Activated T-cell treated with anti-CD3 and anti-CD28 coated beads, Interleukin-2, amount 50 U/mL, for 1 hour (primary cell): ENCODE results near the gene TMEM178B.
"Not testable (repeated sequence)": the region's sequence is repeated elsewhere in the genome, so short reads cannot be mapped to it uniquely, and the experiment has no call there.

Experiments used
- DNase-seq: peaks from one replicate; pipeline ENCODE4 v3.0.0-alpha.2; 2020

The TMEM178B gene

GRCh38 chr7:141185369-141185967 is 111.6 kb downstream of the TMEM178B start:
- DNase-seq = no peak

DNA sequence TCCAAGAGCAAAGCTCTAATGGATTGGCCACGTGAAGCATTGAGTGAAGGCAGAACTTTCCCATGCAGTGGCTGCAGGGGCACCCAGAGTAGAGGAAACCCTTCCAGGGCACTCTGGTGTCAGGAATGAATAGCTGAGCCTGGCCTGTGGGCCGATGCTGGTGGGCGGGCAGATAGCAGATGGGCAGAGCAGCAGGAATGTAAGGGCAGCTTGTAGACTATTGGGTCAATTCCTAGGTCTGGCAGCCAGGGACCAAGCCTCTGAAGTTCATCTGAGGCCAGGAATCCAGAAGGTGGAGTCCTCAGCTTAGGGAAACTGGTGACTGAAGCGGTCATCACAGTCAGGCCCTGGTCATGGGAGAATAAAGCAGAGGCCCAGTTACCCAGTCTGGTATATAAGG is 115.4 kb downstream of the TMEM178B start:
- no peak for DNase-seq

GRCh38 chr7:141190495-141190894 is 116.6 kb downstream of the TMEM178B start:
- no peak for DNase-seq

DNA sequence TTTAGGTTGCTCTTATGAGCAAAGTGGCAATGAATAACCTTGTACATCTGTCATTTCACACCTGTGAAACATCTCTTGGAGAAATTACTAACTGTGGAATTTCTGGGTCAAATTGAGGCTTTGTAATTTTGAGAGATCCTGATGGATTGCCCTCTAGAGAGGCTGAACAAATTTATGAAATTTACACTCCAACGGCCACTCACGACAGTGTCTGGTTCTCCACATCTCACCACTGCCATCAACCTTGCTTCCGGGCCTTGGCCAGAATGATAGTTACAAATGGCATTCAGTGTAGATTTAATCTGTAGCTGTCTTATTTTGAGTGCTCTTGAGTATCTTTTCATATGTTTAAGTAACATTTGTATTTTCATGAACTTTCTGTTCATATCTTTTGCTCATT is 117.4 kb downstream of the TMEM178B start:
- no peak for DNase-seq

DNA sequence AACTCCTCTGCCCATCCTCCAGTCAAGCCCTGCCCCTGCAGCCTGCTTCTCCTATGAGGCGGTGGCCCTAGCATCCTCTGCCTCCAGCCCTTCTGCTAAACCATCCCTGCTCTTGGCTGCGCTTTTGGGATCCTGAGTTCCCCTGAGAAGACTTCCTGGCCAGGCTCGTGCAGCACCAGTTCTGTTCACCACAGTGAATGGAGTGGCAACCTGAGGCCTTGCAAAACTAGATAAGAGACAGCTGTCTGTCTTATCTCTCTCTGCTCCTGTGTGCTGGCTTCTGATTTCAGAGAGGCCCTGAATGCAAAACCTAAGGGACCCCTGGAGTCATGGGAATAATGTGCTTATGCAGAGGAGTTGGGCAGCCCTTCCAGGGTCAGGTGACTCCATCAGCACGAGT is 119.2 kb downstream of the TMEM178B start:
- DNase-seq = no peak

DNA sequence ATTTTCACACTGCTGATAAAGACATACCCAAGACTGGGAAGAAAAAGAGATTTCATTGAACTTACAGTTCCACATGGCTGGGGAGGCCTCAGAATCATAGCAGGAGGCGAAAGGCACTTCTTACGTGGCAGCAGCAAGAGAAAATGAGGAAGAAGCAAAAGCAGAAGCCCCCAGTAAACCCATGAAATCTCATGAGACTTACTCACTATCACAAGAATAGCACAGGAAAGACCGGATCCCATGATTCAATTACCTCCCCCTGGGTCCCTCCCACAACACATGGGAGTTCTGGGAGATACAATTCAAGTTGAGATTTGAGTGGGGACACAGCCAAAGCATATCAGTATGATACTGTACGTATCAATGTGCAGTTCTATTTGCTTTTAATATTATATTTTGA is 121.9 kb downstream of the TMEM178B start:
- not testable (repeated sequence) for DNase-seq

- DNase-seq = no peak
Measured at GRCh38 chr7:141198194-141198958, 124.5 kb downstream of the TMEM178B start.

GRCh38 chr7:141200191-141201108 is 126.6 kb downstream of the TMEM178B start:
- DNase-seq = no peak

GRCh38 chr7:141201145-141201885 is 127.5 kb downstream of the TMEM178B start:
- DNase-seq = no peak

DNA sequence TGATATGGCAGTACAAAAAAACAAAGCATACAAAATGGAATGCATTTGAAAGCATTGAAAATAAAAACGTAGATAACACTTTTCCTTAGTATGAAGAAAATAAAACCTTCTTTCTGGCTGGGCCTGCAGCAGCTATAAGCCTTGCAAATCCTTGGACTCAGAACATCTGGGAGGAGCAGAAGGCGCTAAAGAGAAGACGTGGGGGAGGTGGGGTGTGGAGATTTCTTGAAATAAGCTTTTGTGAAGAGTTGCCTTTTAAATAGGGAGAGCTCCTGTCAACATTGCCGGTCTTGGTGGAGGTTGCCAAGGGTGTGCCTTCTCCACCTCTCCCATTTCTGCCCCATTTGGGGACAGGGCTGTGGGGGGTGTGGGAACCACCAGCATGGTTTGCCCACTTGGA is 128.7 kb downstream of the TMEM178B start:
- no peak for DNase-seq

DNA sequence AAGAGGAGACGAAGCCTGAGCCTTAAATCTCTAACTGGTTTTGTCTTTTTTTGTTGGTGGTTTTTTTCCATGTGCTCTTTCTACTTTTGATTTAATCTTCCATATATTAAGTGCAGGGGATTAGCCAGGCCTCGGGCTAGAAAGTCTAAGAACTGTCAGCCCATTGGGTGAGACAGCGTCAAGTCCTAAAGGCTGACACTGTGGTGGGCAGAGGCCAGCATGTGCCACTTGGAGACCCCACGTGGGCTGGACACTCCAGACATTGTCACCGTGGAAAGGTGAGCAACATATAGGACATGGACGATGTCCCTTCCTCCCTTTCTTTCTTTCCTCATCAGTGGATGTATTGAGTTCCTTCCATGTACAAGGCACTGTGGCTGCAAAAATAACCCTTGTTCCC is 129.3 kb downstream of the TMEM178B start:
- DNase-seq = no peak

DNA sequence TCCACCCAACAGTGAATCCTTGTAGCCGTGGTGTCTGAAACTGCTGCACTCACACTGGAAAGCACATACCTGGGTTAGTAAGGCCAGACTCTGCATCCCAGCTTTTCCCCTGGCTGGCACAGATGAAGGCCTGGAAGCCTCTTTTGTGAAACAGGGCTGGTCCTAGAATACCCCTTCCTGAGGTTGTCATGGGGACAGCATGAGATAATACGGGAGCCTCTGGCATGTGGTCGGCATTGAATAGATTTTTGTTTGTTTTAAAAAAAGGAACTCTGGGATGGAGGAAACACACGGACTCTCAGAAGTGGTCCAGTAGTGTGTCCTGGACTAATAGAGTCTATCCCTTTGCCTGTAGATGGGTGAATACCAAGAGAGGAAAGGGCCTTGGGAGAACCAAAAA is 129.7 kb downstream of the TMEM178B start:
- DNase-seq = no peak

- no peak for DNase-seq
Measured at GRCh38 chr7:141207661-141208060, 133.8 kb downstream of the TMEM178B start.

- DNase-seq = no peak
Measured at GRCh38 chr7:141208539-141208938, 134.7 kb downstream of the TMEM178B start.

- no peak for DNase-seq
Measured at GRCh38 chr7:141209454-141209853, 135.6 kb downstream of the TMEM178B start.

DNA sequence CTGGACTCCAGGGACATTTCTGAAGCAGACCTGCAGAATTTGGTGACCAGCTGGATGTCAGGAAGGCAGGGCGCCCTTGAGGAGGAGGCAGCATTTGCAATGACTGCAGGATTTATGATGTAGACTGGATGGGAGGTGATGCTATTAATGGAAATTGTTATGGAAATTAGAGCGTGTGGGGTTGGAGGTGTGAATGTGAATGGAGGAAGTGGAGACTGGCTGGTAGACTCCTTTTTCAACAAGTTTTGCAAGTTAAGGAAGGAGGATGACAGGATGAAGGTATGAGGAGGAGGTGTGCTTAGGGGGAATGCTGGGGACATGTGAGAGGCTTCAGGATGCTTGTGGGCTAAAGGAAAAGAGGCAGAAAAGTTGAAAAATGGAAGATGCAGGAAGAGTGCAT is 137.0 kb downstream of the TMEM178B start:
- no peak for DNase-seq

DNA sequence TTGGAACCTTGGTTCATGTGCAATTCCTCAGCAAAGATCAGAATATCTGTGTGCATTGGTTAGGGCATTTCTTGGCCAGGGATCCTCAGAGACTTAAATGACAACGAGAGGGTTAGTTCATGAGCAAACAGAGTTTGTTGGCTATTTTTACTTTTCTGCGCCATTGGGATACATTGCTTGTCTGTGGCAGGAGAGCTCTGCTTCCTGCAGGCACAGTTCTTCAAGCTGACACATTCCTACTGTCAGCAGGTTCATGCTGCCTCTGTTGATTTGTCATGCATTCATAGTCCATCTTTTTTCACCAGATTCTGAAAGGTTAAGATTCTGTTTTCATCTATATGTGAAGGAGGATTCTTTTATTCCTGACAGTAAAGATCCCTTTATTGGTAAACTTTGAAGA is 139.4 kb downstream of the TMEM178B start:
- DNase-seq = no peak

DNA sequence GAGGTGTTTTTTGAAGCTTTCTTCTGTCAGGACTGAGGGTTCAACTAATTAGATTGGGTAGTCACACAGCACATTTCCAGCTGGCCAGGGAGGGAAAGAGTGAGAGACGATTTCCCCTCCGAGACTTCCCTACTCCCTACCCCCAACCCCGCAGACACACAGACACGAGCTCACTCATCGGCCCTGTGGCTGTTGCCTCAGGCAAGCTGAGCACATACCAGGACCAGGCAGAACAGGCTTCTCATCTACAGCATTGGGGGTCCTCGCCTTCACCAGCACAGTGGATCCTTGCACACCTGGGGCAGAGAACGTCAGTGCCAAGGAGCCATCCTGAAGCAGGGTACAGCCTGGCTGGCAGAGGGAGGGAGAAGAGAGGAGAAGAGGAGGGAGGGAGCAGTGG is 144.1 kb downstream of the TMEM178B start:
- no peak for DNase-seq

- no peak for DNase-seq
Measured at GRCh38 chr7:141218941-141219340, 145.1 kb downstream of the TMEM178B start.

DNA sequence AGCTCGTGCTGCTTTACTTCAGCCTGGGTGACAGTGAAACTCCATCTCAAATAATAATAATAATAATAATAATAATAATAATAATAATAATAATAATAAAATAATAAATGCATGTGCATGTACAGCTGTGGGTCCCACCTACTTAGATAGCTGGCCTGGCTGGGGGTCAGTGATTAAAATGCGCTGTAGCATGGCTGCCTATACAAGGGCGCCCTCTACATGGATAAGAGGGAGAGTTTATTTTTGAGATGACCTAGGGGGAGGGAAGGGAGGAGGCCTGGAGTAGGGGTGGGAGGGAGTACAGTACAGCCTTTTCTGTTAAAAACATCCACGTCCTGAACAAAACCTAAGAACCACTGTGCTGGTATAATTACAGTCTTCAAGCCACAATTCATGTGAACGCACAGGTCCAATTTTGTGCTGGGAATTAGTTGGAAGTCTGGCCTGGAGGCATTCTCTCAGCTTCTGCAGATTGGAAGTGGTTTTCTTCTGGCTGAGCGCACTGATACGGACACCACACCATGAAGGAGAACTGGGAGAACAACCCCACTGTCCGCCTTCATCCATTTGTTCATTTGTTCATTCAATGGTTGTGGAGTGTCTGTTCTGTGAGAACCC is 146.5 kb downstream of the TMEM178B start:
- DNase-seq = no peak

DNA sequence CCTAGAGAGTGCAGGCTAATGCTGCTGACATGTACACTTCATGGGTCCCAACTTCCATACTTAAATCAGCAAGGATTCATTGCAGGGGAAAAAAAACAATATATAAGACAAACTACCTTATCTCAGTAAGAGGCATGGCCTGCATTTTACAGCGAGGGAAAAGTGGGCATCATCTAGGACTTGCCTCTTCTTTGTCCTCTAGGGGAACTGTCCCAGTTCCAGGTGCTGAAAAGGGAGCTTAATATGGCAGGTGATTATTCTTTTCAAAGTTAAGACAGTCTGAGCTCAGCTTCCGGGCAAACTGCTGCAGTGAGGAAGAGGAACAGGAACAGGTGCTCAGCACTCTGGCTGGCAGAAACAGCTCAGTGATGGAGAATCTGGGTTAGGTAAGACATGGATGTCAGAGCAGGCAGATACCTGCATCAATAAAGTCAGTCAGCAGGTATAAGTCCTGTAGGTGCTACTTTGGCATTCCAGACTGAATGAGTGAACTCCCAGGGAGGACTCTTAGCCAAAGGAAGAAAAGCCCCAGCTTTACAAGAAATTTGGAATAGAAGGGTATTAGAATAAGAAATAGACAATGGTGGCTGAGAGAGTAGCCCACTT is 147.2 kb downstream of the TMEM178B start:
- no peak for DNase-seq
